OCI-LY3 (cell line): ENCODE measurements around the gene GRAMD4.

Experiments
- H2AFZ ChIP-seq: fragments of 200-600, 300-600 bp; shearing (Covaris generic); 2 replicates; pipeline ENCODE4 v1.6.0; 2014; ENCODE audit warnings: antibody characterized with exemption, low read depth, low read length
- H3K27ac ChIP-seq: fragments of 200-600, 300-600 bp; sonication (generic); 2 replicates; pipeline ENCODE4 v1.5.1; 2014; ENCODE audit warnings: mild to moderate bottlenecking, low read length, moderate library complexity, mixed read lengths
- H3K27me3 ChIP-seq: fragments of 200-600, 300-600 bp; sonication (generic); 2 replicates; pipeline ENCODE4 v1.6.1; 2014; ENCODE audit warnings: low read depth, low read length, mixed read lengths
- H3K36me3 ChIP-seq: fragments of 200-600, 300-600 bp; sonication (generic); replicated peaks from 2 replicates; pipeline ENCODE3; 2014; ENCODE audit warnings: low read depth, low read length, mixed read lengths
- H3K4me1 ChIP-seq: fragments of 300-600, 200-600 bp; sonication (generic); 2 replicates; pipeline ENCODE4 v1.6.1; 2014; ENCODE audit warnings: low read length, mixed read lengths
- H3K4me2 ChIP-seq: fragments of 200-600, 300-600 bp; sonication (generic); 2 replicates; pipeline ENCODE4 v1.6.1; 2014; ENCODE audit warnings: low read length, mixed read lengths
- H3K4me3 ChIP-seq: fragments of 300-600, 200-600 bp; sonication (generic); 2 replicates; pipeline ENCODE4 v1.5.1; 2014; ENCODE audit warnings: antibody characterized with exemption, mild to moderate bottlenecking, low read length, moderate library complexity
- H3K79me2 ChIP-seq: fragments of 300-600, 200-600 bp; shearing (Covaris generic); 2 replicates; pipeline ENCODE4 v1.6.1; 2014; ENCODE audit warnings: mild to moderate bottlenecking, low read length, mixed read lengths
- H3K9ac ChIP-seq: fragments of 300-600, 200-600 bp; shearing (Covaris generic); 2 replicates; pipeline ENCODE4 v1.6.0; 2014; ENCODE audit warnings: mild to moderate bottlenecking, low read length, moderate library complexity
- H3K9me3 ChIP-seq: fragments of 200-600, 300-600 bp; shearing (Covaris generic); 2 replicates; pipeline ENCODE4 v1.6.1; 2014; ENCODE audit warnings: low read length, mixed read lengths; ENCODE audit not compliant: insufficient read depth
- H4K20me1 ChIP-seq: fragments of 200-600, 300-600 bp; sonication (generic); 2 replicates; pipeline ENCODE4 v1.6.1; 2016; ENCODE audit warnings: low read length, mixed read lengths; ENCODE audit not compliant: insufficient read depth
- EZH2phosphoT487 ChIP-seq: fragments of 200-600 bp; shearing (Covaris generic); IDR thresholded peaks from 2 replicates; pipeline ENCODE4 v1.6.1; 2018; ENCODE audit warnings: antibody characterized with exemption, mixed run types, low read depth
- TF ChIP-seq, protein P1 (sequence below): fragments of 200-600, 300-600 bp; sonication (generic); IDR thresholded peaks from 2 replicates; pipeline ENCODE4 v1.5.1; 2014; ENCODE audit warnings: antibody characterized with exemption, low read length, low read depth

Gene GRAMD4

DNA sequence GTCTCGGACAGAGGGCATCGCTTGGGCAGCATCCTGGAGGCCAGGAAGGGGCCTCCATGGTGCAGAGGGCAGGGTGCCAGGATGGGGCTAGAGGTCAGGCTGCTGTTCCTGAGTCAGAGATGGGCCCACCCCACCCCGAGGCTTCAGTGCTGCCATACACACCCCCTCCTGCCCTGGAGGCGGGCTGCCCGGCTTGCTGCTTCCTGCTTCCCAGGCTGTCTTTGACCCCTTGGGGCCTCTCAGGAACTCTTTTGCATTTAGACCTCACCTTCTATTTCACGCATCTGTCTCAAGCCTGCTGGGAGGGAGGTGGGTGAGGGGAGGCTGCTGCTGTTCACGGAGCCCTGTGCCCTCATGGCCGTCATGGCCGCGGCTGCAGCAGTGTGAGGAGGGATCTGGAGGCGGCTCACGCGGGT, 6.6 kb upstream of the GRAMD4 start:
- no peaks in the 10 kb centered on the region for H3K9me3 ChIP-seq
- peaks cover 11% of the 10 kb centered on the region for H3K4me1 ChIP-seq
- peak overlapping the region; percentile 20; the same call in 1 of the 2 replicates for H3K4me3 ChIP-seq
- no peak overlapping the region for H3K9ac ChIP-seq
- H3K79me2 ChIP-seq, result peaks cover 61% of the 10 kb centered on the region
- H3K27me3 ChIP-seq, result 0 out of 2 replicates have a peak, but pooled peaks cover 3% of the 10 kb centered on the region
- no peak overlapping the region for H3K27ac ChIP-seq
- TF ChIP-seq, protein P1, sequence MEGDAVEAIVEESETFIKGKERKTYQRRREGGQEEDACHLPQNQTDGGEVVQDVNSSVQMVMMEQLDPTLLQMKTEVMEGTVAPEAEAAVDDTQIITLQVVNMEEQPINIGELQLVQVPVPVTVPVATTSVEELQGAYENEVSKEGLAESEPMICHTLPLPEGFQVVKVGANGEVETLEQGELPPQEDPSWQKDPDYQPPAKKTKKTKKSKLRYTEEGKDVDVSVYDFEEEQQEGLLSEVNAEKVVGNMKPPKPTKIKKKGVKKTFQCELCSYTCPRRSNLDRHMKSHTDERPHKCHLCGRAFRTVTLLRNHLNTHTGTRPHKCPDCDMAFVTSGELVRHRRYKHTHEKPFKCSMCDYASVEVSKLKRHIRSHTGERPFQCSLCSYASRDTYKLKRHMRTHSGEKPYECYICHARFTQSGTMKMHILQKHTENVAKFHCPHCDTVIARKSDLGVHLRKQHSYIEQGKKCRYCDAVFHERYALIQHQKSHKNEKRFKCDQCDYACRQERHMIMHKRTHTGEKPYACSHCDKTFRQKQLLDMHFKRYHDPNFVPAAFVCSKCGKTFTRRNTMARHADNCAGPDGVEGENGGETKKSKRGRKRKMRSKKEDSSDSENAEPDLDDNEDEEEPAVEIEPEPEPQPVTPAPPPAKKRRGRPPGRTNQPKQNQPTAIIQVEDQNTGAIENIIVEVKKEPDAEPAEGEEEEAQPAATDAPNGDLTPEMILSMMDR, result no peak
- no peak for TF ChIP-seq EZH2phosphoT487
- peaks cover 8% of the 10 kb centered on the region for H3K36me3 ChIP-seq
- peaks cover 72% of the 10 kb centered on the region for H4K20me1 ChIP-seq
- H2AFZ ChIP-seq, result no peak overlapping the region
- peak overlapping the region; percentile 13 for H3K4me2 ChIP-seq

GRCh38 chr22:46614025-46614931, 5.9 kb upstream of the GRAMD4 start:
- H3K4me3 ChIP-seq, result peak overlapping the region; percentile 20; the same call in 1 of the 2 replicates
- 0 out of 2 replicates have a peak, but pooled peaks cover 3% of the 10 kb centered on the region for H3K27me3 ChIP-seq
- TF ChIP-seq, protein P1, result no peak
- TF ChIP-seq EZH2phosphoT487, result no peak
- peak overlapping the region; percentile 13 for H3K4me2 ChIP-seq
- H3K9me3 ChIP-seq, result no peaks in the 10 kb centered on the region
- peaks cover 11% of the 10 kb centered on the region for H3K4me1 ChIP-seq
- H2AFZ ChIP-seq, result no peak overlapping the region
- peaks cover 59% of the 10 kb centered on the region for H3K79me2 ChIP-seq
- H3K9ac ChIP-seq, result no peak overlapping the region
- peaks cover 73% of the 10 kb centered on the region for H4K20me1 ChIP-seq
- H3K36me3 ChIP-seq, result peaks cover 8% of the 10 kb centered on the region
- no peak overlapping the region for H3K27ac ChIP-seq

DNA sequence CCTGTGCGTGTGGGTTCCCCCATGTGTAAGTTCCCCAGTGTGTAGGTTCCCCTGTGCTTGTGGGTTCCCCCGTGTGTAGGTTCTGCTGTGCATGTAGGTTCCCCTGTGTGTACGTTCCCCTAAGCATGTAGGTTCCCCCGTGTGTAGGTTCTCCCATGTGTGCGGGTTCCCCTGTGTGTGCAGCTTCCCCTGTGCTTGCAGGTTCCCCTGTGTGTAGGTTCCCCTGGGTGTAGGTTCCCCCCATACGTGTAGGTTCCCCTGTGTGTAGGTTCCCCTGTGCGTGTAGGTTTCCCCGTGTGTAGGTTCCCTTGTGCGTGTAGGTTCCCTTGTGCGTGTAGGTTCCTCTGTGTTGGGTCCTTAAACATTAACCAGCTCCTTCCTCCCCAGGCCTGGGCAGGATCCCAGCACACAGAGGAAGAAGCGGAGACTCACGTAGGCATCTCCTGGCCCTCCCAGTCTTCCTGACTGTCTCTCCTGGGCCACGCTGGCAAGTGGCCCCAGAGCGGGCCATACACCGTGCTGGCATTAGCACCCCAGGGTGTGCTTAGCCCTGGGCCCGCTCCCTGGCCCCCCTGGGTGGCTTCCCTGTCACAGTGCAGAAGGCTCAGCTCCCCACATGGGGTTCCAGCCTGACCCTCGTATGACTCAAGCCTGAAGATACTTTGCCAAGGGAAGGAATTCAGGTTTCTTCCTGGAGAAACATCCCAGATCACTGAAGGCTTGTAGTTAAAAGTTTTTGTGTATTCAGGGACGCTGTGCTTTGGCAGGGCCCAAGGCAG, 2.8 kb upstream of the GRAMD4 start:
- no peak overlapping the region for H3K27ac ChIP-seq
- no peak overlapping the region for H3K9ac ChIP-seq
- 0 out of 2 replicates have a peak, but pooled peaks cover 3% of the 10 kb centered on the region for H3K27me3 ChIP-seq
- no peak overlapping the region for H3K4me3 ChIP-seq
- TF ChIP-seq, protein P1, result no peak
- TF ChIP-seq EZH2phosphoT487, result no peak
- H3K36me3 ChIP-seq, result peaks cover 8% of the 10 kb centered on the region
- no peak overlapping the region for H2AFZ ChIP-seq
- no peak overlapping the region for H3K4me2 ChIP-seq
- H4K20me1 ChIP-seq, result peaks cover 76% of the 10 kb centered on the region
- peaks cover 11% of the 10 kb centered on the region for H3K4me1 ChIP-seq
- peaks cover 43% of the 10 kb centered on the region for H3K79me2 ChIP-seq
- no peaks in the 10 kb centered on the region for H3K9me3 ChIP-seq
